Stimulated activated CD4-positive, alpha-beta T cell treated with anti-CD3 and anti-CD28 coated beads, Interleukin-4, amount 100 ng/mL, for 4 hours (primary cell): ENCODE data around the gene GOLPH3.

Experiments
- DNase-seq, 2 experiments: peaks; one replicate each; pipeline ENCODE4 v3.0.0-alpha.2; 2020

Gene GOLPH3

GRCh38 chr5:32170303-32171151, 3.6 kb downstream of the GOLPH3 start:
- DNase-seq: no peak

GRCh38 chr5:32168460-32169033, 5.6 kb downstream of the GOLPH3 start:
- no peak for DNase-seq

DNA sequence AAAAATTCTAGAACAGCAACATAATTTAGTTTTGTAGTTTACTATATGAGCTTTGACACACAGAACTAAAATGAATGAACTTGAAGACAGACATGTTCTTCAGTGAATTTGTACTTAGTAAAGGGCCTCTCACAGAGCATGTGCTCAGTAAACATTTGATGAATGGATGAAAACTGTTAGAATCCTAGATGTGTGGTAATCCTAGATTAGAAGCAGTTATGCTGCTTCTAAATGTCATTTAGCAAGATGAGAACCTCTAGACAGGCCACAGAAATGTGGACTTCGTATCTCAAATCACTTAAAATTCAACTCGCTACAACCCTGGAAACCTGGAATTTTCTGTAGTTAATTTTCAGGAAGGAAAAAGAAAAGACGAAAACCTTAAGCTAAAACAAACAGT, 8.5 kb downstream of the GOLPH3 start:
- DNase-seq: no peak

DNA sequence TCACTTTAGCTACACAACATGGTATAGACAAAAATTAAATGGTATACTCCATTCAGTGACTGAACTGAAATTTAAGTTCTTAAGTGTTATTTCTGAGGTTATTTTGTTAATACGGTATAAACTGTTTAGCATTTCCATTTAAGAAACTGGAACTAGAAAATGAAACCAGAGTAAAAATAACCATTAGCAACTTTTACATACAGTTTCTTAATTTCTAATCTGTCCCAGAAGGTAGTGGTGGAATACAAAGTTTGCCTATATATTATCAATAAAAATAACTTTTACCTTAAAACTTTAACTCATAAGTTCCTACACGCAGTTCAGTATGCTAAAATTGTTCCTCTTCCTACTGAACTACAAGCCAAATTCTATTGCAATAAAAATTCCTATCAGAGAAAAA, 10.3 kb downstream of the GOLPH3 start:
- no peak for DNase-seq

- no peak for DNase-seq
Observed at GRCh38 chr5:32163053-32163452, 11.1 kb downstream of the GOLPH3 start.

GRCh38 chr5:32160228-32160627, 13.9 kb downstream of the GOLPH3 start:
- DNase-seq: no peak

DNA sequence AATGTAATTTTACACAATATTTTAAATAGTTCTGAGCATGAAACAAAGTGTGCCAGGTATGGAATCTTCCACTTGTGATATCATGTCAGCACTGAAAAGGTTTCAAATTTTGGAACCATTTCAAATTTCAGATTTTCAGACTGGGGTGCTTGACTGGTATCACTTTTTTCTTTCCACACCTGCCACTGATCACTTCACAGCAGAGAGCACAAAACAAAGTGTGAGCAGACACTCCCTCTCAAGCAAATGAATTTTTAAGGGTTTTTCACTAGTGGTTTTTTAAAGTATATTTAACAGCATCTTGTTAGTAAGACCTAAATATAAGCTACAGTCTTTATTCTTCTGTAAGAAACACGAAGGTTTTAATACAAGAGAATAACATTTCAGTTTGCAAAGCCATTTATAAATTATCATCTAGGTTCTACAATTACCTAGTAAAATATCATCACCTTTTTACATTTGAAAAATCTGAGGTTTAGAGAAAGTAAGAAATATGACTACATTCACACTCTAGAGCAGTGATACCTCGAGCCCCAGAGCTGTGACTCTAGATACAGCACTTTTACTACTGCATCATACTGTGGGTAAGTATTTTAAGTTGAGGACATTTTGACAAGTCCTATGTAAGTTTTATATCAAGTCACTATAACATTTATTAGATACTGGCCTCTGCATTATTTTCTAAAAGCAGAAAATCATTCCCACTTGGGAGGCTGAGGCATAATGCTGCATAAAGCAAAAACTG, 14.6 kb downstream of the GOLPH3 start:
- DNase-seq: no peak

DNA sequence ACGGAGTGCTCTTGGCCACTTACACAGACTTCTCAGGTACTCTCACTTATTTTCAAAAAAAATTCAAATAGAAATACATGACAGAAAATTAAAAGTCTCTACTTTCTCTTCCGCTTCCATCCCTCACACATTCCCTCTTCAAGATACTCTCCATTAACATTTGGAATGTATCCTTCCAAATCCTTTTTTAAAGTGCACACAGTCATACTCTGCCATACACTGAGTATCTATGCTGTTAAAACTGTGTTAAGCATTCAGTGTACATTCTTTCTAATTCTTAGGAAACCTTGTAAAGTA, 15.5 kb downstream of the GOLPH3 start:
- no peak for DNase-seq

DNA sequence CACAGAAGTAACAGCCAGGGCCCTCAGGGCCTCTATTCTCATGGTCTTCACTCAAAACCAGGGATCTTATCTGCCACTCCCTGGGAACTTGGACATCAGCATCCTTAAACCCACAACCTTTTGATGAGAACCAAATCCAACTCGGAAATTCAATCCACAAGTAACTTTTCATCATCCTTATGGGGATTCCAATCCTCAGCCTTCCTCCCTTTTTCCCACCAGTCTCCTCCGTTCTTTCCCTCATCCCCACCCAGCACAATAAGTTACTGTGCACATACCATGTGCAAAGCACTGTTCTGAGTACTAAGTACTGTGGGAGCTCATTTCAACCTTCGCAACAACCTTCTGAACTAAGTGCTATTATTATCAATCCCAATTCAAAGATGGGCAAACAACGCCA, 17.0 kb downstream of the GOLPH3 start:
- DNase-seq: no peak

DNA sequence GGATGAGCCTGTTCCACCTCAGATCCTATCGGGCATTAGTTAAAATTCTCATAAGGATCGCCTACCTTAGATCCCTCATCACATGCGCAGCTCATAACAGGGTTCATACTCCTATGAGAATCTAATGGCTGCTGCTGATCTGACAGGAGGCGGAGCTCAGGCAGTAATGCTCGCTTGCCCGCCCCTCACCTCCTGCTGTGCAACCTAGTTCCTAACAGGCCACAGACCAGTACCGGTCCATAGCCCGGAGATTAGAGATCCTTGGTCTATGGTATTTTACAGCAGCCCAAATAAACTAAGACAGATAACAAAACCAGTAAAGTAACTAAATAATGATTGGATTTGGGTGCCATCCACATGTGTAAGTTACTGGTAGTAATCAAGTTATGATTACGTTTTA, 17.5 kb downstream of the GOLPH3 start:
- no peak for DNase-seq

DNA sequence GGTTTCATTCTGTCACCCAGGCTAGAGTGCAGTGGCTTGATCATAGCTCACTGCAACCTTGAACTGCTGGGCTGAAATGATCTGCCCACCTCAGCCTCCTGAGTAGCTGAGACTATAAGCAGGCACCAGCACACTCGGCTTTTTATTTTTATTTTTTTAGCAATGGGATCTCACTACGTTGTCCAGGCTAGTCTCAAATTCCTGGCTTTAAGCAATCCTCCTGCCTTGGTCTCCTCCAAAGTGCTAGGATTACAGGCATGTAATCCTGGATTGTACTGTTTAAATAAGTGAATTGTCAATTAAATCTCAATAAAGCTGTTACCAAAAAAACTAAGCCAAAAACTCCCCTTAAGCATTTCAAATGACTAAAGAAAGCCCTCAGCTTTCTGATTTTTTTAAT, 18.9 kb downstream of the GOLPH3 start:
- no peak for DNase-seq

- no peak for DNase-seq
Observed at GRCh38 chr5:32153723-32154122, 20.4 kb downstream of the GOLPH3 start.

GRCh38 chr5:32151198-32151597, 22.9 kb downstream of the GOLPH3 start:
- DNase-seq: no peak

DNA sequence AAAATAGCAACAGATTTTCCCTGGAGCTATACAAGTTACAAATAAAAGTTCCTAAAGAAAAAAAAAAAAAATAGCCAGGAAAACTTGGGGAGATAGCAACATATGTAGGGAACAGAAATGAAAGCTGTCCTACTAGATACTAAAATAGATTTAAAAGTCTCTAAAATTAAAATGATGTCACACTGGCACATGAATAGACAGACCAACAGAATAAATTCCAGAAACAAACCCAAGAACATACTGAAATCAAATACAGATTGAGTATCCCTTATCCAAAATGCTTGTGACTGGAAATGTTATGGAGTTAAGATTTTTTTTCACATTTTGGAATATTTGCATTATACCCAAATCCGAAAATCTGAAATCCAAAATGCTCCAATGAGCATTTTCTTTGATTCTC, 23.8 kb downstream of the GOLPH3 start:
- DNase-seq: no peak

DNA sequence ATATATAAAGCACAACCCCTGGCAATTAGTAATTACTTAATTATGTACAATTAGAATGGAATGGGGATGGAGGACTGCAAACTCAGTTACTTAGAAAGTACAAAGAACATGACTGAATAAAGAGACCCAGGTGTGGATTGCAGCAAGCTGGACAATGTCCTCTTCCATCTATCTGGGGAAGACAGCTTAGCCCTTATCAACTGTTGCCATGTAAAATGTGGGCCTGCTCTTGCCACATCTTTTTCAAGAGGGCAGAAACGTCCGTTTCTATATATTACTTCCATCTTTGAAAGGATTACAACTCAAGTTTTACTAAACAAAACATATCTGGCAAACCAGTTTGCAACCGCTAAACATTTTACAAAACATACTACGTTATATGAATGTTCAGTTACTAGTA, 26.2 kb downstream of the GOLPH3 start:
- no peak for DNase-seq

GRCh38 chr5:32147236-32147635, 26.9 kb downstream of the GOLPH3 start:
- DNase-seq: no peak

GRCh38 chr5:32145378-32145777, 28.7 kb downstream of the GOLPH3 start:
- no peak for DNase-seq

DNA sequence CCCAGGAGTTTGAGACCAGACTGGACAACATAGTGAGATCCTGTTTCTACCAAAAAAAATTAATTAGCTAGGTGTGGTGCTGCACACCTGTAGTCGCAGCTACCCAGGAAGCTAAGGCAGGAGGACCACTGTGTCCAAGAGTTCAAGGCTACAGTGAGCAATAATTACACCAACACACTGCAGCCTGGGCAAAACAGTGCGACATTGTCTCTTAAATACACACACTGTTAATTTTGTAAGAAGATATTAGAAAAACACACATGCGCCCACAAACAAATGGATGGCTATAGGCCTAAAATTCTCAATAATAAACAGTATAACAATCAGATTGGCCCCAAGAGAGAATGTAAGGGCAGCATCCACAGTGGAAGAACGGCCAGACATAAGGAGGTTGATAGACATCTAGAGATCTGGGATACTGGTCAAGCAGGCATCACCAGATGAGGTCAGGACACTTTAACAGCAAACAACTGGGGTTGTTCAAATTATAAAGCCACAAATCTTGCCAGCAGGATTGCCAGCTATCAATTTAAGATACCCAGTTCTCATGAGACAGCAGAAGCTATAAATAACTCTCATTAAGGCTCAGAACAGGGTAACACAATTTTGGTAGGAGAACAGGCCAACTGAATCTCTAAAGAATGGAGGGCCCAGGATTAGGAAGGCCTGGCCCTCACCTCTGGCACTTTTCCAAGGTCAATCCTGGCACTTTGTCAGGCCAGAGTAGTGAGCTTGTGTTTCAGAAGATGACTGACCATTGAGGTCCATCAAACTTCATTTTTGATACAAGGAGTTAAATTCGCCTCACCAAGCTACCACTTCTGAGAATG, 29.5 kb downstream of the GOLPH3 start:
- no peak for DNase-seq

- DNase-seq: no peak
Observed at GRCh38 chr5:32143617-32144377, 30.3 kb downstream of the GOLPH3 start.

- peak; percentile 51 to 70 for DNase-seq
Observed at GRCh38 chr5:32138839-32139493, 35.2 kb downstream of the GOLPH3 start.

DNA sequence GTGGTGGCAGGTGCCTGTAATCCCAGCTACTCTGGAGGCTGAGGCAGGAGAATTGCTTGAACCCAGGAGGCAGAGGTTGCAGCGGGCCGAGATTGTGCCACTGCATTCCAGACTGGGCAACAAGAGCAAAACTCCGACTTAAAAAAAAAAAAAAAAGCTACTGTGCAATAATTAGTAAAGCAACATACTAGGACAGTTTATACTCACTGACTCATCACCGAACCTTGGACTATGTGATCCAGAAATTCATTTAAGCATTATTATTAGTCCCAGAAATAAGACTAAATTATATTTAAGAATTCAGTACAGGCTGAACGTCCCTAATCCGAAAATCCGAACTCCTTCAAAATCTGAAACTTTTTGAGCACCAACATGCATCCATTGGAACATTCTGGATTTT, 37.8 kb downstream of the GOLPH3 start:
- DNase-seq: no peak

DNA sequence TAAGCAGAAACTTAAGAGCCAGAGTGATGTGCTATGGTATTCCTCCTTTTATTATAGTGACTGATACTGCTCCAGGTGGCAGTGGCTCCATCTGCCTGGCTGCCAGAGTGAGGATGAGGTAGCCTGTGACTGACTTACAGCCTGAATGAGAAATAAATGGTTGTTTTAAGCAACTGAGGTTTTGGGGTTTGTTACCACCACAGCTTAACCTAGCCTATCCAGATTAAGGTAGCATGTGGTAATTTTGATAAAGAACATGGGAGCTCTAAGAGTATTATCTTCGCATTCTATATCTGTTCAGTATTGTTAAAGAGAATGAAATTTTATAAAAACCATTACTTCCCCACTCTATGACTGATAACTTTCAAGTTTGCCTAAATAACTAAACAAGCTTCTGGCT, 39.0 kb downstream of the GOLPH3 start:
- no peak for DNase-seq
